GM21528 (cell line): ENCODE measurements around the gene ZNF22.
"Not testable (repeated sequence)": the region's sequence is repeated elsewhere in the genome, so short reads cannot be mapped to it uniquely, and the experiment has no call there.

Source experiments
- ATAC-seq: cut with Tn5 transposase; IDR thresholded peaks from one replicate; pipeline ENCODE4 v1.9.1; 2021; ENCODE audit warnings: mild to moderate bottlenecking, moderate library complexity; ENCODE audit not compliant: unreplicated experiment, low FRiP score

Gene ZNF22

GRCh38 chr10:45004661-45005060 is 3.9 kb downstream of the ZNF22 start:
- ATAC-seq: no peak

GRCh38 chr10:45005284-45005683 is 4.6 kb downstream of the ZNF22 start:
- no peak for ATAC-seq

- no peak for ATAC-seq
Measured at GRCh38 chr10:45006276-45007030, 5.7 kb downstream of the ZNF22 start.

- no peak for ATAC-seq
Measured at GRCh38 chr10:45008524-45009161, 7.9 kb downstream of the ZNF22 start.

GRCh38 chr10:45014557-45014956 is 13.8 kb downstream of the ZNF22 start:
- ATAC-seq: not testable (repeated sequence)

- no peak for ATAC-seq
Measured at GRCh38 chr10:45015590-45015989, 14.9 kb downstream of the ZNF22 start.

DNA sequence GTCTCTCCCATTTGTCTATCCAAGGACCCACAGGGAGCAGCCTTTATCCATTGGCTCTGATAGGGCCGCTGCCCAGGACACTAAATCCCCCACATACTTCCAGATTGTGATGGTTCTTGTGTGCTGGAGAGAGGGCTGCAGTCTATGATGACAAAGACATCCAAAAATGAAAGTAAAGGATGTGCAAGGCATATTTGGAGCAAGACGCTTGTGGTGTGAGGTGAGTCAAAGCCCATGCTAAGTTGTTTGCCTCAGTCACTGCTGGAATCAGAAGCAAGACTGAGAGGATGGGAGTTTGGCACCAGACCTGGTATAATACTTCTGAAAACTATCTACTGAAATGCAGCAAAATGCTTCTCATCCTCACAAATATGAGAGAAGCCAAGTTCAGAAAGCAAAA is 22.7 kb downstream of the ZNF22 start:
- no peak for ATAC-seq

GRCh38 chr10:45034301-45034700 is 33.6 kb downstream of the ZNF22 start:
- no peak for ATAC-seq

DNA sequence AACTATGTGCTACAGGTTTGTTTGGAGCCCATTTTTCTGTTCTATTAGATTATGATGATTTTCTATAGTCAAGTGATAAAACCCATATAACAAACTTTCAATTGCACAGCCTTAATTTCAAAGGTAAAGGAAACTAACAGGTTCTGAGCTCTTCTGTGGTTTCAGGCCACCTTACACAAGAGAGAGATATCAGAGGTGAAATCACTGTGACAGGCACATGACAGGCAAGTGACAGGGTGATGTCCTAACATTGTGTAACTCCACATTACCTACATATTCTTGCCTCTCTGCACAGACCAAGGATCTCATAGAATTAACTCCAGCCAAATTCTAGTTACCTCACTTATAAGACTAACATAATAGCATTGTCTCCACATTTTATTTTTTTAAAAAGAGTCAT is 35.0 kb downstream of the ZNF22 start:
- ATAC-seq: no peak

DNA sequence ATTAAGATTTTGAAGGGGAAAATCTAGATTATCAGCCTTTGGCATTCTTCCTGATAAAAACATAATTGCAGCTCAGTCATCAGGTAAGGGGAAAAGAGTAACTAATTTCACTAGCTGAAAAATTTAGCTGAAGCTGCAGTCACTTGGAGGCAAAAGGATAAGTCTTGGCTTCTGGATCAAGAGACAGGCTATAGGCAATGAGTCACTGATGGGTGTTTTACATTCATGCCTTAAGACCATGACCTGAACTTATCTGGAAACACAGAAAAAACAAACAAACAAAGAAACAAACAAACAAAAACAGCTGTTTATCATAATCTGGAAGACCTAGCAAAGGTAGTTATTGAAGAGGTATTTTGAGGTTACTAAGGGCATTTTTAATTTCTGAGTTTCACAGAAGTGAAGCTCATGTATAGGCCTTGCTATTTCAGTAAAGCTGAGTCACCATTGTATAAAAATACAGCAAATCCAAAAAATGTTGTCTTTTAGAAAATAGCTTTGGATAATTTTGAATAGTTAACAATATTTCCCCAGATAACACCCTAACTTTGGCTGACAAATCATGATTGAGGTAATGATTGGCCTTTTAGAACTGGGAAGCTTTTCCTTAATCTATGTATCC is 40.3 kb downstream of the ZNF22 start:
- no peak for ATAC-seq

- no peak for ATAC-seq
Measured at GRCh38 chr10:45044290-45044689, 43.6 kb downstream of the ZNF22 start.

DNA sequence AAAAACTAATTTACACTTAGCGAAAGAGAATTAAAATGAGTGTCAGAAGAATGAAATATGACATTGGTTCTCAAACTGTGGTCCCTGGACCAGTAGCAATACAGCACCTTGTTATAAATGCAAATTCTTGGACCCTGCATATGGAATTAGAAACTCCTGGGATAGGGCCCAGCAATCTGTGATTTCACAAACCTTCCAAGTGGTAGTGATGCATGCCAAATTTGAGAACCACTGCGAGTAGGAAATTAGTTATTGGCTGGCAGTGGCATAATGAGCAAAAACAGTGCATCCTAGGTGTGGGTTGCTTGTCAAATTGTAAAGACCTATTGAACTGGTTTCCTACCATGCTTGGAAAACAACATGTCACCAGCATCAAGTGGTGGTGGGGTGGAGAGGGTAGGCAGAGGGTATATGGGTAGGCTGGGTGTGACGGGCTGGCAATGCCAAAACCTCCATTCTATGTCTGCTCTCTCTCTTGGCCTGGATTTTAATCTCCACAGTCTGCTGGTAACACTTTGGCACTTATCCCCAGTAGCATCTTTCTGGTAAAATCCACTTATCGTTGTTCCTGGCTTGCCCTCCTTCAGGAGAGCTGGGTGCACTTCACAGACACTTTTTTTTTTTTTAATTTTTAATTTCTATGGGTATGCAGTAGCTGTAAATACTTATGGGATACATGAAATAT is 50.0 kb downstream of the ZNF22 start:
- ATAC-seq: no peak

GRCh38 chr10:45052700-45053099 is 52.0 kb downstream of the ZNF22 start:
- ATAC-seq: no peak

DNA sequence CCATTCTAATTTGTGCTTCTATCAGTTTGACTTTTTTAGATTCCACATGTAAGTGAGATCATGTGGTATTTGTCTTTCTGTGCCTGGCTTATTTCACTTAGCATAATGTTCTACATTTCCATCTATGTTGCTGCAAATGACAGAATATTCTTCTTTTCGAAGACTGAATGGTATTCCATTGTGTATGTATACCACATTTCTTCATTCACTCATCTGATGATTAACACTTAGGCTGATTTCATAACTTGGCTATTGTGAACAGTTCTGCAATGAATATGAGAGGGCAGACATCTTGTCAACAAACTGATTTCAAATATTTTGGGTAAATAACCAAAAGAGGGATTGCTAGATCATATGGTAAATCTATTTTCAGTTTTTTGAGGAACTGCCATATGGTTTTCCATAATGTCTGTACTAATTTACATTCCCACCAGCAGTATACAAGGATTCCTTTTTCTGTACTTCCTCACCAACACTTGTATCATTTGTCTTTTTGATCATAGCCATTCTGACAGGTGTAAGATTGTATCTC is 52.9 kb downstream of the ZNF22 start:
- ATAC-seq: no peak
